PC-9 (cell line): ENCODE results near the gene INTS11. TPM values are rescaled to one million over a fixed set of nuclear protein-coding genes. Genes with fewer than 3 reads are reported as not detected.

Experiments used
- BruUV-seq: library from RNA; stranded (reverse); fragments of 400-500 nt; replicated peaks from 2 replicates; lab custom pipeline; 2021; lab: Mats Ljungman, UMichigan
- CTCF ChIA-PET: fragments of 300-600 bp; sonication (Branson Sonifier 250); formaldehyde crosslinking; loops from one replicate; lab custom pipeline; 2022; ENCODE audit warnings: antibody characterized with exemption; lab: Charles Lee
- POLR2A ChIA-PET: fragments of 300-600 bp; sonication (Branson Sonifier 250); formaldehyde crosslinking; loops from one replicate; lab custom pipeline; 2022; ENCODE audit warnings: antibody characterized with exemption; ENCODE audit not compliant: unreplicated experiment; lab: Charles Lee
- DNase-seq, 2 experiments: peaks; one replicate each; pipeline versions ENCODE4 v3.0.0 to v3.0.0-alpha.2; 2015 to 2022; ENCODE audit warnings: mixed read lengths in 1 of 2
- H2AFZ ChIP-seq: fragments of 200-600 bp; sonication (generic); 2 replicates; pipeline ENCODE4 v1.8.1; 2017; ENCODE audit warnings: antibody characterized with exemption
- H3F3A ChIP-seq: fragments of 200-600 bp; sonication (generic); 2 replicates; pipeline ENCODE4 v1.8.1; 2017; ENCODE audit warnings: antibody characterized with exemption, mild to moderate bottlenecking, low read depth; ENCODE audit not compliant: insufficient read depth
- H3K27ac ChIP-seq: fragments of 200-600 bp; sonication (generic); 2 replicates; pipeline ENCODE4 v1.6.1; 2016; ENCODE audit warnings: mixed run types
- H3K27me3 ChIP-seq: fragments of 200-600 bp; sonication (generic); 2 replicates; pipeline ENCODE4 v1.6.1; 2016; ENCODE audit warnings: low read depth, mixed run types; ENCODE audit not compliant: insufficient read depth
- H3K36me3 ChIP-seq: fragments of 200-600 bp; sonication (generic); 2 replicates; pipeline ENCODE4 v1.6.1; 2016; ENCODE audit warnings: low read depth, mixed run types
- H3K4me1 ChIP-seq: fragments of 200-600 bp; sonication (generic); replicated peaks from 2 replicates; pipeline ENCODE4 v1.6.1; 2016; ENCODE audit warnings: mixed run types; ENCODE audit not compliant: insufficient read depth
- H3K4me2 ChIP-seq: fragments of 200-600 bp; sonication (generic); 2 replicates; pipeline ENCODE4 v1.6.1; 2017; ENCODE audit warnings: mixed run types
- H3K4me3 ChIP-seq: fragments of 200-600 bp; sonication (generic); 2 replicates; pipeline ENCODE4 v1.6.1; 2016; ENCODE audit warnings: mixed run types
- H3K79me2 ChIP-seq: fragments of 200-600 bp; sonication (generic); 2 replicates; pipeline ENCODE4 v1.6.1; 2017; ENCODE audit warnings: low read depth, mixed run types
- H3K9me2 ChIP-seq: fragments of 200-600 bp; sonication (generic); 2 replicates; pipeline ENCODE4 v1.8.1; 2017; ENCODE audit warnings: mild to moderate bottlenecking; ENCODE audit not compliant: insufficient read depth
- H3K9me3 ChIP-seq: fragments of 200-600 bp; sonication (generic); 2 replicates; pipeline ENCODE4 v1.8.1; 2016; ENCODE audit warnings: low read depth; ENCODE audit not compliant: insufficient read depth
- H4K20me1 ChIP-seq: fragments of 200-600 bp; sonication (generic); 2 replicates; pipeline ENCODE4 v1.8.1; 2017; ENCODE audit not compliant: insufficient read depth
- CTCF ChIP-seq: fragments of 200-600 bp; sonication (generic); conservative IDR thresholded peaks from 2 replicates; pipeline ENCODE4 v1.6.1; 2017; ENCODE audit warnings: mixed run types, antibody characterized with exemption, mild to moderate bottlenecking, moderate library complexity
- EZH2 ChIP-seq: fragments of 200-600 bp; sonication (generic); IDR thresholded peaks from 2 replicates; pipeline ENCODE4 v1.8.0; 2017; ENCODE audit warnings: antibody characterized with exemption, low read depth
- intact Hi-C: fragments of 100-400 bp; cut with micrococcal nuclease; formaldehyde crosslinking; loops from one replicate; pipeline ENCODE4 v1.10.0; 2022; ENCODE audit not compliant: unreplicated experiment
- total RNA-seq: library from RNA; stranded (reverse); gene quantifications from 2 replicates; pipeline ENCODE4 v1.2.3, GENCODE V29; 2021

INTS11 gene
- total RNA-seq, 1 experiment from 2014 or later, result 130 TPM

GRCh38 chr1:1332774-1333480, 8.5 kb upstream of the INTS11 start:
- Histone ChIP-seq H3K27ac (no peak overlapping the region), H4K20me1 (peaks cover 9% of the 10 kb centered on the region), H3K4me1 (peaks cover 17% of the 10 kb centered on the region), H3K79me2 (no peaks in the 10 kb centered on the region), H3K4me3 (no peak overlapping the region), H2AFZ (no peak overlapping the region), H3K4me2 (no peak overlapping the region), H3K9me3 (no peaks in the 10 kb centered on the region), H3F3A (peaks cover 38% of the 10 kb centered on the region; the same call in 1 of the 2 replicates), H3K36me3 (no peaks in the 10 kb centered on the region), H3K9me2 (no peaks in the 10 kb centered on the region), H3K27me3 (no peaks in the 10 kb centered on the region)
- POLR2A ChIA-PET, result no interaction called here
- DNase-seq, result no peak
- TF ChIP-seq CTCF, result no peak
- no peak for TF ChIP-seq EZH2
- no TSS peak for BruUV-seq
- CTCF ChIA-PET, result no interaction called here
- intact Hi-C loops, result no loop called here

GRCh38 chr1:1332031-1332755, 7.7 kb upstream of the INTS11 start:
- 0 out of 2 replicates have a peak, but pooled peaks cover 3% of the 10 kb centered on the region for H3K79me2 ChIP-seq
- no TSS peak for BruUV-seq
- no peak overlapping the region for H3K4me2 ChIP-seq

More at GRCh38 chr1:1332031-1332755, 7.7 kb upstream of the INTS11 start:
- intact Hi-C loops, result no loop called here
- CTCF ChIA-PET, result no interaction called here
- no peak for DNase-seq
- peaks cover 17% of the 10 kb centered on the region for H3K4me1 ChIP-seq
- peaks cover 5% of the 10 kb centered on the region for H4K20me1 ChIP-seq
- no peak for TF ChIP-seq CTCF
- TF ChIP-seq EZH2, result no peak
- H3K9me2 ChIP-seq, result no peaks in the 10 kb centered on the region
- POLR2A ChIA-PET, result no interaction called here
- no peak overlapping the region for H3K27ac ChIP-seq
- no peaks in the 10 kb centered on the region for H3K9me3 ChIP-seq
- H3K27me3 ChIP-seq, result no peaks in the 10 kb centered on the region
- peaks cover 35% of the 10 kb centered on the region; the same call in 1 of the 2 replicates for H3F3A ChIP-seq
- H3K4me3 ChIP-seq, result no peak overlapping the region
- H2AFZ ChIP-seq, result no peak overlapping the region
- H3K36me3 ChIP-seq, result no peaks in the 10 kb centered on the region
